ENCODE data around the gene HOXC9.
"Not testable (repeated sequence)": the region's sequence is repeated elsewhere in the genome, so short reads cannot be mapped to it uniquely, and the experiment has no call there.

Gene HOXC9

GRCh38 chr12:54041097-54041690 lies 41.2 kb downstream of the HOXC9 start:
- DNase-seq: no peak

- DNase-seq: not testable (repeated sequence)
Observed at GRCh38 chr12:54042033-54042432, 42.1 kb downstream of the HOXC9 start.

GRCh38 chr12:54042970-54043853 lies 43.3 kb downstream of the HOXC9 start:
- DNase-seq: no peak

- no peak for DNase-seq
Observed at GRCh38 chr12:54044425-54045103, 44.6 kb downstream of the HOXC9 start.

- no peak for DNase-seq
Observed at GRCh38 chr12:54045401-54045800, 45.4 kb downstream of the HOXC9 start.

- DNase-seq: no peak
Observed at GRCh38 chr12:54045868-54046521, 46.0 kb downstream of the HOXC9 start.

- no peak for DNase-seq
Observed at GRCh38 chr12:54046809-54047159, 46.8 kb downstream of the HOXC9 start.

GRCh38 chr12:54047160-54047963 lies 47.4 kb downstream of the HOXC9 start:
- no peak for DNase-seq

GRCh38 chr12:54047964-54048303 lies 48.0 kb downstream of the HOXC9 start:
- DNase-seq: no peak

- DNase-seq: no peak
Observed at GRCh38 chr12:54048406-54049093, 48.6 kb downstream of the HOXC9 start.

GRCh38 chr12:54049108-54049507 lies 49.1 kb downstream of the HOXC9 start:
- no peak for DNase-seq

GRCh38 chr12:54050482-54050810 lies 50.5 kb downstream of the HOXC9 start:
- DNase-seq: no peak

GRCh38 chr12:54051026-54051842 lies 51.3 kb downstream of the HOXC9 start:
- no peak for DNase-seq

- DNase-seq: no peak
Observed at GRCh38 chr12:54051874-54052437, 52.0 kb downstream of the HOXC9 start.

- DNase-seq: no peak
Observed at GRCh38 chr12:54052438-54053002, 52.6 kb downstream of the HOXC9 start.

Data from T-helper 1 cell (primary cell).